K562 (cell line): ENCODE results near the gene LRRFIP2. TPM values are rescaled to one million over a fixed set of nuclear protein-coding genes. Genes with fewer than 3 reads are reported as not detected.

ENCODE experiments used
- ATAC-seq: fragments of 200-7000 bp; cut with Tn5 transposase; 3 replicates; pipeline ENCODE4 v1.9.1; 2020; ENCODE audit warnings: moderate library complexity
- BruUV-seq: library from RNA; stranded (reverse); fragments of 400-500 nt; replicated peaks from 2 replicates; lab custom pipeline; 2021; lab: Mats Ljungman, UMichigan
- CTCF ChIA-PET: fragments of 300-600 bp; formaldehyde crosslinking; extraction: SDS; loops from one replicate; lab custom pipeline; 2021; ENCODE audit warnings: low intra/inter-chr PET ratio; lab: Yijun Ruan, JAX
- POLR2A ChIA-PET: fragments of 300-600, 350-650 bp; sonication (Branson Sonifier 250); formaldehyde crosslinking; extraction: SDS; loops from one replicate; lab custom pipeline; 2021; ENCODE audit warnings: antibody characterized with exemption, inconsistent platforms; lab: Yijun Ruan, JAX
- DNase-seq, 4 experiments: peaks; one replicate each; pipeline versions ENCODE4 v3.0.0 to v3.0.0-alpha.2; 2011 to 2018; ENCODE audit warnings: low spot score in 3 of 4, mixed read lengths in 3 of 4; ENCODE audit errors: extremely low read depth in 1 of 4
- FAIRE-seq: peaks from 2 replicates; lab custom pipeline; 2011; peaks lifted over from hg19 to GRCh38; lab: Jason Lieb, UNC
- H2AFZ ChIP-seq: 2 replicates; pipeline ENCODE4 v1.6.0; 2011; ENCODE audit warnings: low read depth, low read length, control low read depth, inconsistent platforms
- H3K27ac ChIP-seq: fragments of 200-600 bp; 3 replicates; pipeline ENCODE4 v1.8.0; 2011; ENCODE audit warnings: low read depth, mild to moderate bottlenecking, control low read depth, inconsistent platforms, low read length, moderate library complexity, mixed read lengths; ENCODE audit errors: extremely low read depth
- H3K27me3 ChIP-seq, 2 experiments: fragments of 300-600 bp in 1 of 2; 2 replicates in 1 of 2; 3 replicates in 1 of 2; pipeline versions ENCODE4 v1.6.0 to v1.8.0; 2011; ENCODE audit warnings: inconsistent platforms in 2 of 2, low read length in 2 of 2, mild to moderate bottlenecking in 1 of 2, mixed read lengths in 1 of 2, moderate library complexity in 1 of 2; ENCODE audit not compliant: control insufficient read depth in 2 of 2, insufficient read depth in 2 of 2
- H3K36me3 ChIP-seq: fragments of 300-600 bp; 3 replicates; pipeline ENCODE4 v1.8.0; 2011; ENCODE audit warnings: mild to moderate bottlenecking, low read length, inconsistent platforms; ENCODE audit not compliant: control insufficient read depth, insufficient read depth
- H3K4me1 ChIP-seq, 2 experiments: fragments of 200-600 bp in 1 of 2; replicated peaks in 1 of 2; 2 replicates in 1 of 2; 3 replicates in 1 of 2; pipeline versions ENCODE4 v1.5.1 to v1.8.0; 2011; ENCODE audit warnings: inconsistent platforms in 2 of 2, low read length in 2 of 2, mild to moderate bottlenecking in 1 of 2, mixed read lengths in 1 of 2, moderate library complexity in 1 of 2; ENCODE audit not compliant: control insufficient read depth in 2 of 2, insufficient read depth in 2 of 2
- H3K4me2 ChIP-seq: 2 replicates; pipeline ENCODE4 v1.6.1; 2011; ENCODE audit warnings: low read length, control low read depth, inconsistent platforms, mixed read lengths; ENCODE audit not compliant: insufficient read depth
- H3K4me3 ChIP-seq: fragments of 200-600 bp; sonication (generic), shearing (Covaris generic); 2 replicates; pipeline ENCODE4 v1.5.1; 2016; ENCODE audit warnings: control low read depth, inconsistent platforms
- H3K79me2 ChIP-seq: fragments of 200-600 bp; 3 replicates; pipeline ENCODE4 v1.8.0; 2011; ENCODE audit warnings: low read length, inconsistent platforms; ENCODE audit not compliant: control insufficient read depth, insufficient read depth
- H3K9ac ChIP-seq, 2 experiments: 2 replicates each; pipeline versions ENCODE4 v1.6.0 to v1.6.1; 2011; ENCODE audit warnings: low read depth in 2 of 2, low read length in 2 of 2, control low read depth in 1 of 2, inconsistent platforms in 1 of 2, mild to moderate bottlenecking in 1 of 2, mixed read lengths in 1 of 2; ENCODE audit not compliant: insufficient read depth in 1 of 2
- H3K9me1 ChIP-seq: one replicate; pipeline ENCODE4 v1.6.0; 2011; ENCODE audit warnings: inconsistent platforms, mild to moderate bottlenecking, low read length, moderate library complexity; ENCODE audit not compliant: control insufficient read depth, insufficient read depth
- H3K9me3 ChIP-seq: replicated peaks from 2 replicates; pipeline ENCODE4 v1.5.1; 2011; ENCODE audit warnings: low read depth, low read length, inconsistent platforms; ENCODE audit not compliant: control insufficient read depth, insufficient read depth
- H4K20me1 ChIP-seq: replicated peaks from 2 replicates; pipeline ENCODE4 v1.6.1; 2011; ENCODE audit warnings: low read length, inconsistent platforms, mixed read lengths; ENCODE audit not compliant: control insufficient read depth, insufficient read depth
- DIDO1 ChIP-seq: fragments of 450-650 bp; IDR thresholded peaks from 2 replicates; pipeline ENCODE4 v1.6.1; 2016; ENCODE audit warnings: low read depth, missing biosample characterization, missing genetic modification characterization
- DMBX1 ChIP-seq: fragments of 250-450 bp; sonication (Bioruptor Pico); IDR thresholded peaks from 2 replicates; pipeline ENCODE4 v1.8.0; 2022; ENCODE audit warnings: inconsistent platforms, mild to moderate bottlenecking, moderate library complexity, borderline replicate concordance
- EHMT2 ChIP-seq: fragments of 450-650 bp; IDR thresholded peaks from 2 replicates; pipeline ENCODE4 v1.6.1; 2018; ENCODE audit warnings: antibody characterized with exemption
- FOXK2 ChIP-seq, 2 experiments: fragments of 450-650 bp; IDR thresholded peaks in 1 of 2; conservative IDR thresholded peaks in 1 of 2; 2 replicates each; pipeline ENCODE4 v1.6.1; 2016; ENCODE audit warnings: low read depth in 2 of 2, mild to moderate bottlenecking in 1 of 2
- GATA2 ChIP-seq: sonication (generic); formaldehyde crosslinking; IDR thresholded peaks from 2 replicates; pipeline ENCODE4 v1.4.0; 2020; ENCODE audit warnings: mild to moderate bottlenecking, missing genetic modification reagents
- KDM1A ChIP-seq, 2 experiments: fragments of 450-650 bp; IDR thresholded peaks; 2 replicates each; pipeline ENCODE4 v1.6.1; 2016; ENCODE audit warnings: mild to moderate bottlenecking in 2 of 2
- SLC30A9 ChIP-seq: fragments of 250-450 bp; sonication (Bioruptor Pico); IDR thresholded peaks from 2 replicates; pipeline ENCODE4 v1.8.0; 2022; ENCODE audit warnings: mild to moderate bottlenecking, moderate library complexity
- TARDBP ChIP-seq: fragments of 450-650 bp; IDR thresholded peaks from 2 replicates; pipeline ENCODE4 v1.6.1; 2016
- WGBS: fragments of 100-300 bp; shearing (Covaris generic); methylation state at CpG from one replicate; pipeline ENCODE4 v1.1.6; 2016; ENCODE audit warnings: low coverage, mixed read lengths; ENCODE audit not compliant: insufficient coverage; ENCODE audit errors: missing lambda C conversion rate; 5-methylcytosine and 5-hydroxymethylcytosine counted together
- in situ Hi-C: fragments of 300-500 bp; cut with MboI; formaldehyde crosslinking; loops from 4 replicates; pipeline ENCODE4 v1.15.0; 2018; ENCODE audit warnings: inconsistent platforms, mixed read lengths
- intact Hi-C: fragments of 100-400 bp; cut with micrococcal nuclease; formaldehyde crosslinking; loops from 2 replicates; pipeline ENCODE4 v1.14.2; 2022
- polyA plus RNA-seq, 8 experiments: library from polyadenylated mRNA; depleted of rRNA in 4 of 8; stranded (reverse) in 5 of 8; unstranded in 3 of 8; fragments of >200 nt; fragmentation: Nextera tagmentation in 2 of 8; fragmentation: Illumina TruSeq in 1 of 8; extraction: Ambion mirVana in 2 of 8; extraction: Trizol in 1 of 8; gene quantifications; 2 replicates each; pipeline versions ENCODE4 v1.2.1 to v1.2.3, GENCODE V29; 2011 to 2014; ENCODE audit warnings: inconsistent platforms in 1 of 8, missing spikeins in 1 of 8
- total RNA-seq, 7 experiments: library from RNA; depleted of rRNA in 6 of 7; stranded (reverse); fragments of >200 nt in 6 of 7; fragmentation: Illumina TruSeq in 2 of 7; extraction: Trizol in 2 of 7; gene quantifications; 2 replicates each; pipeline versions ENCODE4 v1.2.1 to v1.2.3, GENCODE V29; 2011 to 2021; ENCODE audit warnings: low replicate concordance in 1 of 7
- TF ChIP-seq, protein P1 (sequence below): fragments of 250-450 bp; sonication (Bioruptor Pico); IDR thresholded peaks from 2 replicates; pipeline ENCODE4 v1.4.0; 2020
- TF ChIP-seq, protein P2 (sequence below): fragments of 200-800 bp; sonication (Bioruptor generic); IDR thresholded peaks from 2 replicates; pipeline ENCODE4 v1.6.1; 2017; ENCODE audit warnings: missing genetic modification characterization, missing compliant biosample characterization
- TF ChIP-seq, protein P3 (sequence below): fragments of 250-450 bp; sonication (Bioruptor Pico); IDR thresholded peaks from 2 replicates; pipeline ENCODE4 v1.4.0; 2020; ENCODE audit warnings: mild to moderate bottlenecking, moderate library complexity

Gene LRRFIP2
- total and polyA plus RNA-seq, 9 of the 15 experiments (the other 6 are each of a cell fraction or from before 2014, with no cell fraction given) = 9.9 to 53.9 (median 42.7) TPM

DNA sequence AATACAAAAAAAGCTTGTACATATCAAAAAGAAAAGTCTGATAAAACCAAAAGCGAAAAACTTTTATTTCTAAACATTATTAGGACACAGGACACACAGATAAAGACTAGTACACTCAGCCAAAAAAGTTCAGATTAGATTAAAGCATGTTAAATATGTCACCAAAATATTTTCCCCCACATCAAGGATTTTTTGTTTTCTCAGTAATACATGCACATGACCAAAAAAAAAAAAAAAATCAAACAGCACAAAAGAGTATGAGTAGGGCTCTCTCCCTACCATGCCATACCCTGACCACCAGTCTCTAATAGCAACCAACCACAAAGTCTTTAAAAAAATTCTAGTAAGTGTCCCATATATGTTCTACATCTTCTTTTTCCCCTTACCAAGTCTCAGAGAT is 77.4 kb downstream of the LRRFIP2 start:
- Histone ChIP-seq H3K36me3 (peaks cover 7% of the 10 kb centered on the region; the same call in 1 of the 3 replicates), H3K4me2 (no peak overlapping the region), H3K4me1 (no peaks in the 10 kb centered on the region), H3K9ac (no peak overlapping the region), H3K9me3 (no peaks in the 10 kb centered on the region), H3K79me2 (no peaks in the 10 kb centered on the region), H3K27me3 (no peaks in the 10 kb centered on the region), H4K20me1 (no peaks in the 10 kb centered on the region), H3K27ac (no peak overlapping the region), H3K4me3 (no peak overlapping the region), H2AFZ (no peak overlapping the region), H3K9me1 (no peaks in the 10 kb centered on the region)
- ChIA-PET POLR2A (interaction anchor here (0.6 to 1.3 kb wide), 3 partner anchors 7 to 49 kb away, joined by 3 read pairs; no protein-coding TSS in a partner anchor), CTCF (no interaction called here)
- WGBS = 62% methylated on average over 1 of the region's 1 CpG
- in situ Hi-C loops (no loop called here), intact Hi-C loops (no loop called here)
- FAIRE-seq (no peak), ATAC-seq (peak; percentile 48), DNase-seq (no peak)
- BruUV-seq = no TSS peak
- TF ChIP-seq DIDO1 (tag) (no peak), EHMT2 (no peak), SLC30A9 (CRISPR knock-in tag) (no peak), FOXK2 (conservative IDR thresholded peaks at IDR 0.05 in 1 of 2, IDR thresholded peaks at IDR 0.05 in 1 of 2; ENCODE audit: low read depth in 2 of 2) (no peak), GATA2 (CRISPR knock-in tag) (no peak), DMBX1 (no peak), KDM1A (IDR thresholded peaks at IDR 0.05) (no peak), TARDBP (no peak)
- TF ChIP-seq, protein P1, sequence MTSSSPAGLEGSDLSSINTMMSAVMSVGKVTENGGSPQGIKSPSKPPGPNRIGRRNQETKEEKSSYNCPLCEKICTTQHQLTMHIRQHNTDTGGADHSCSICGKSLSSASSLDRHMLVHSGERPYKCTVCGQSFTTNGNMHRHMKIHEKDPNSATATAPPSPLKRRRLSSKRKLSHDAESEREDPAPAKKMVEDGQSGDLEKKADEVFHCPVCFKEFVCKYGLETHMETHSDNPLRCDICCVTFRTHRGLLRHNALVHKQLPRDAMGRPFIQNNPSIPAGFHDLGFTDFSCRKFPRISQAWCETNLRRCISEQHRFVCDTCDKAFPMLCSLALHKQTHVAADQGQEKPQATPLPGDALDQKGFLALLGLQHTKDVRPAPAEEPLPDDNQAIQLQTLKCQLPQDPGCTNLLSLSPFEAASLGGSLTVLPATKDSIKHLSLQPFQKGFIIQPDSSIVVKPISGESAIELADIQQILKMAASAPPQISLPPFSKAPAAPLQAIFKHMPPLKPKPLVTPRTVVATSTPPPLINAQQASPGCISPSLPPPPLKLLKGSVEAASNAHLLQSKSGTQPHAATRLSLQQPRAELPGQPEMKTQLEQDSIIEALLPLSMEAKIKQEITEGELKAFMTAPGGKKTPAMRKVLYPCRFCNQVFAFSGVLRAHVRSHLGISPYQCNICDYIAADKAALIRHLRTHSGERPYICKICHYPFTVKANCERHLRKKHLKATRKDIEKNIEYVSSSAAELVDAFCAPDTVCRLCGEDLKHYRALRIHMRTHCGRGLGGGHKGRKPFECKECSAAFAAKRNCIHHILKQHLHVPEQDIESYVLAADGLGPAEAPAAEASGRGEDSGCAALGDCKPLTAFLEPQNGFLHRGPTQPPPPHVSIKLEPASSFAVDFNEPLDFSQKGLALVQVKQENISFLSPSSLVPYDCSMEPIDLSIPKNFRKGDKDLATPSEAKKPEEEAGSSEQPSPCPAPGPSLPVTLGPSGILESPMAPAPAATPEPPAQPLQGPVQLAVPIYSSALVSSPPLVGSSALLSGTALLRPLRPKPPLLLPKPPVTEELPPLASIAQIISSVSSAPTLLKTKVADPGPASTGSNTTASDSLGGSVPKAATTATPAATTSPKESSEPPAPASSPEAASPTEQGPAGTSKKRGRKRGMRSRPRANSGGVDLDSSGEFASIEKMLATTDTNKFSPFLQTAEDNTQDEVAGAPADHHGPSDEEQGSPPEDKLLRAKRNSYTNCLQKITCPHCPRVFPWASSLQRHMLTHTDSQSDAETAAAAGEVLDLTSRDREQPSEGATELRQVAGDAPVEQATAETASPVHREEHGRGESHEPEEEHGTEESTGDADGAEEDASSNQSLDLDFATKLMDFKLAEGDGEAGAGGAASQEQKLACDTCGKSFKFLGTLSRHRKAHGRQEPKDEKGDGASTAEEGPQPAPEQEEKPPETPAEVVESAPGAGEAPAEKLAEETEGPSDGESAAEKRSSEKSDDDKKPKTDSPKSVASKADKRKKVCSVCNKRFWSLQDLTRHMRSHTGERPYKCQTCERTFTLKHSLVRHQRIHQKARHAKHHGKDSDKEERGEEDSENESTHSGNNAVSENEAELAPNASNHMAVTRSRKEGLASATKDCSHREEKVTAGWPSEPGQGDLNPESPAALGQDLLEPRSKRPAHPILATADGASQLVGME (CRISPR knock-in tag) = no peak
- TF ChIP-seq, protein P2, sequence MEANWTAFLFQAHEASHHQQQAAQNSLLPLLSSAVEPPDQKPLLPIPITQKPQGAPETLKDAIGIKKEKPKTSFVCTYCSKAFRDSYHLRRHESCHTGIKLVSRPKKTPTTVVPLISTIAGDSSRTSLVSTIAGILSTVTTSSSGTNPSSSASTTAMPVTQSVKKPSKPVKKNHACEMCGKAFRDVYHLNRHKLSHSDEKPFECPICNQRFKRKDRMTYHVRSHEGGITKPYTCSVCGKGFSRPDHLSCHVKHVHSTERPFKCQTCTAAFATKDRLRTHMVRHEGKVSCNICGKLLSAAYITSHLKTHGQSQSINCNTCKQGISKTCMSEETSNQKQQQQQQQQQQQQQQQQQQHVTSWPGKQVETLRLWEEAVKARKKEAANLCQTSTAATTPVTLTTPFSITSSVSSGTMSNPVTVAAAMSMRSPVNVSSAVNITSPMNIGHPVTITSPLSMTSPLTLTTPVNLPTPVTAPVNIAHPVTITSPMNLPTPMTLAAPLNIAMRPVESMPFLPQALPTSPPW (CRISPR knock-in tag) = no peak
- TF ChIP-seq, protein P3, sequence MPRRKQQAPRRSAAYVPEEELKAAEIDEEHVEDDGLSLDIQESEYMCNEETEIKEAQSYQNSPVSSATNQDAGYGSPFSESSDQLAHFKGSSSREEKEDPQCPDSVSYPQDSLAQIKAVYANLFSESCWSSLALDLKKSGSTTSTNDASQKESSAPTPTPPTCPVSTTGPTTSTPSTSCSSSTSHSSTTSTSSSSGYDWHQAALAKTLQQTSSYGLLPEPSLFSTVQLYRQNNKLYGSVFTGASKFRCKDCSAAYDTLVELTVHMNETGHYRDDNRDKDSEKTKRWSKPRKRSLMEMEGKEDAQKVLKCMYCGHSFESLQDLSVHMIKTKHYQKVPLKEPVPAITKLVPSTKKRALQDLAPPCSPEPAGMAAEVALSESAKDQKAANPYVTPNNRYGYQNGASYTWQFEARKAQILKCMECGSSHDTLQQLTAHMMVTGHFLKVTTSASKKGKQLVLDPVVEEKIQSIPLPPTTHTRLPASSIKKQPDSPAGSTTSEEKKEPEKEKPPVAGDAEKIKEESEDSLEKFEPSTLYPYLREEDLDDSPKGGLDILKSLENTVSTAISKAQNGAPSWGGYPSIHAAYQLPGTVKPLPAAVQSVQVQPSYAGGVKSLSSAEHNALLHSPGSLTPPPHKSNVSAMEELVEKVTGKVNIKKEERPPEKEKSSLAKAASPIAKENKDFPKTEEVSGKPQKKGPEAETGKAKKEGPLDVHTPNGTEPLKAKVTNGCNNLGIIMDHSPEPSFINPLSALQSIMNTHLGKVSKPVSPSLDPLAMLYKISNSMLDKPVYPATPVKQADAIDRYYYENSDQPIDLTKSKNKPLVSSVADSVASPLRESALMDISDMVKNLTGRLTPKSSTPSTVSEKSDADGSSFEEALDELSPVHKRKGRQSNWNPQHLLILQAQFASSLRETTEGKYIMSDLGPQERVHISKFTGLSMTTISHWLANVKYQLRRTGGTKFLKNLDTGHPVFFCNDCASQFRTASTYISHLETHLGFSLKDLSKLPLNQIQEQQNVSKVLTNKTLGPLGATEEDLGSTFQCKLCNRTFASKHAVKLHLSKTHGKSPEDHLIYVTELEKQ = no peak
